ENCODE data around the gene FGG.

GRCh38 chr4:154582723-154583122, 29.7 kb downstream of the FGG start:
- TF ChIP-seq, protein P1, sequence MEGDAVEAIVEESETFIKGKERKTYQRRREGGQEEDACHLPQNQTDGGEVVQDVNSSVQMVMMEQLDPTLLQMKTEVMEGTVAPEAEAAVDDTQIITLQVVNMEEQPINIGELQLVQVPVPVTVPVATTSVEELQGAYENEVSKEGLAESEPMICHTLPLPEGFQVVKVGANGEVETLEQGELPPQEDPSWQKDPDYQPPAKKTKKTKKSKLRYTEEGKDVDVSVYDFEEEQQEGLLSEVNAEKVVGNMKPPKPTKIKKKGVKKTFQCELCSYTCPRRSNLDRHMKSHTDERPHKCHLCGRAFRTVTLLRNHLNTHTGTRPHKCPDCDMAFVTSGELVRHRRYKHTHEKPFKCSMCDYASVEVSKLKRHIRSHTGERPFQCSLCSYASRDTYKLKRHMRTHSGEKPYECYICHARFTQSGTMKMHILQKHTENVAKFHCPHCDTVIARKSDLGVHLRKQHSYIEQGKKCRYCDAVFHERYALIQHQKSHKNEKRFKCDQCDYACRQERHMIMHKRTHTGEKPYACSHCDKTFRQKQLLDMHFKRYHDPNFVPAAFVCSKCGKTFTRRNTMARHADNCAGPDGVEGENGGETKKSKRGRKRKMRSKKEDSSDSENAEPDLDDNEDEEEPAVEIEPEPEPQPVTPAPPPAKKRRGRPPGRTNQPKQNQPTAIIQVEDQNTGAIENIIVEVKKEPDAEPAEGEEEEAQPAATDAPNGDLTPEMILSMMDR (IDR thresholded peaks at IDR 0.05): no peak
- TF ChIP-seq POLR2A (IDR thresholded peaks at IDR 0.05): peak; percentile 55

All from right lobe of liver (tissue), 4 donors.